H1 (cell line): ENCODE measurements around the gene TCEAL7. TPM values are rescaled to one million over a fixed set of nuclear protein-coding genes. Genes with fewer than 3 reads are reported as not detected.

ENCODE experiments used
- CEBPB ChIP-seq: IDR thresholded peaks from 2 replicates; pipeline ENCODE4 v1.6.1; 2012; ENCODE audit warnings: low read depth, low read length
- CREB1 ChIP-seq: IDR thresholded peaks from 2 replicates; pipeline ENCODE4 v1.6.1; 2012; ENCODE audit warnings: inconsistent platforms
- CTBP2 ChIP-seq: IDR thresholded peaks from 2 replicates; pipeline ENCODE4 v1.7.0; 2011; ENCODE audit warnings: borderline replicate concordance, mild to moderate bottlenecking, moderate library complexity, mixed read lengths, low read length; ENCODE audit not compliant: insufficient read depth, insufficient read length
- FOSL1 ChIP-seq: IDR thresholded peaks from 2 replicates; pipeline ENCODE4 v1.6.1; 2011; ENCODE audit warnings: mild to moderate bottlenecking, low read depth, low read length, moderate library complexity; ENCODE audit not compliant: insufficient read depth
- GTF2F1 ChIP-seq: IDR thresholded peaks from 2 replicates; pipeline ENCODE4 v1.6.1; 2012; ENCODE audit warnings: low read depth, low read length, improper control_type of control experiment, borderline replicate concordance
- HDAC2 ChIP-seq, 2 experiments: fragments of 300-600 bp in 1 of 2; sonication (generic) in 1 of 2; IDR thresholded peaks; 2 replicates each; pipeline ENCODE4 v1.6.1; 2011 to 2012; ENCODE audit warnings: low read depth in 2 of 2, low read length in 2 of 2, mild to moderate bottlenecking in 2 of 2, moderate library complexity in 2 of 2, borderline replicate concordance in 1 of 2, inconsistent platforms in 1 of 2
- KDM4A ChIP-seq: IDR thresholded peaks from one replicate; pipeline ENCODE4 v1.7.1; 2012; ENCODE audit warnings: low read depth, mild to moderate bottlenecking, moderate library complexity, low read length, inconsistent platforms; ENCODE audit not compliant: severe bottlenecking
- MAFK ChIP-seq: IDR thresholded peaks from 2 replicates; pipeline ENCODE4 v1.6.1; 2012; ENCODE audit warnings: low read depth, mild to moderate bottlenecking, improper control_type of control experiment, low read length
- NRF1 ChIP-seq: IDR thresholded peaks from 2 replicates; pipeline ENCODE4 v1.6.1; 2011; ENCODE audit warnings: mild to moderate bottlenecking, low read depth, low read length, improper control_type of control experiment
- PHF8 ChIP-seq: fragments of 200-600 bp; sonication (generic); conservative IDR thresholded peaks from 2 replicates; pipeline ENCODE4 v1.7.1; 2012; ENCODE audit warnings: low read depth, mild to moderate bottlenecking, inconsistent platforms, low read length, moderate library complexity
- POLR2A ChIP-seq, 2 experiments: IDR thresholded peaks; 1 replicate in 1 of 2; 2 replicates in 1 of 2; pipeline ENCODE4 v1.6.1; 2011; ENCODE audit warnings: low read depth in 2 of 2, low read length in 2 of 2, mild to moderate bottlenecking in 2 of 2; ENCODE audit errors: control extremely low read depth in 1 of 2
- RFX5 ChIP-seq: IDR thresholded peaks from 2 replicates; pipeline ENCODE4 v1.6.1; 2011; ENCODE audit warnings: low read depth, low read length, improper control_type of control experiment, borderline replicate concordance
- SIX5 ChIP-seq: IDR thresholded peaks from 2 replicates; pipeline ENCODE4 v1.6.1; 2011; ENCODE audit warnings: mild to moderate bottlenecking, low read depth, low read length
- SP1 ChIP-seq: IDR thresholded peaks from 2 replicates; pipeline ENCODE4 v1.6.1; 2011; ENCODE audit warnings: low read depth, low read length
- TAF7 ChIP-seq: optimal IDR thresholded peaks from 2 replicates; pipeline ENCODE3; 2011; ENCODE audit warnings: low read depth, mild to moderate bottlenecking, inconsistent platforms, low read length, moderate library complexity, borderline replicate concordance
- TBP ChIP-seq: IDR thresholded peaks from 2 replicates; pipeline ENCODE4 v1.6.1; 2011; ENCODE audit warnings: low read depth, low read length, improper control_type of control experiment
- ZNF274 ChIP-seq: IDR thresholded peaks from 2 replicates; pipeline ENCODE4 v1.7.0; 2012; ENCODE audit warnings: low read length, borderline replicate concordance; ENCODE audit errors: extremely low read depth
- polyA plus RNA-seq, 7 experiments: library from polyadenylated mRNA; depleted of rRNA in 3 of 7; stranded (reverse) in 5 of 7; unstranded in 2 of 7; fragments of >200 nt in 5 of 7; fragments of 200-250 nt in 2 of 7; gene quantifications; 1 replicate in 5 of 7; 2 replicates in 1 of 7; 4 replicates in 1 of 7; pipeline versions ENCODE4 v1.2.1 to v1.2.3, GENCODE V29; 2011 to 2013; ENCODE audit warnings: missing spikeins in 2 of 7, mixed read lengths in 2 of 7
- total RNA-seq: library from RNA; stranded (reverse); fragmentation: NEBNext Ultra II Directional; extraction: Animal tissue kit (Norgen Biotek cat#: 25700); gene quantifications from 2 replicates; pipeline ENCODE4 v1.2.1, GENCODE V29; 2021
- TF ChIP-seq, protein P1 (sequence below), 3 experiments: IDR thresholded peaks; 1 replicate in 2 of 3; 2 replicates in 1 of 3; pipeline versions ENCODE4 v1.5.1 to v1.6.1; 2011; ENCODE audit warnings: low read length in 3 of 3, mild to moderate bottlenecking in 3 of 3, inconsistent platforms in 2 of 3, low read depth in 1 of 3, moderate library complexity in 1 of 3; ENCODE audit not compliant: insufficient read depth in 1 of 3; ENCODE audit errors: control extremely low read depth in 1 of 3
- TF ChIP-seq, protein P2 (sequence below): IDR thresholded peaks from 2 replicates; pipeline ENCODE4 v1.6.1; 2011; ENCODE audit warnings: low read length, improper control_type of control experiment
- TF ChIP-seq, protein P3 (sequence below): IDR thresholded peaks from 2 replicates; pipeline ENCODE4 v1.6.1; 2011; ENCODE audit warnings: low read depth, mild to moderate bottlenecking, low read length; ENCODE audit not compliant: insufficient read depth

Gene TCEAL7
- total and polyA plus RNA-seq, 2 of the 8 experiments (the other 6 are each of a cell fraction or from before 2014, with no cell fraction given), result 7.9 to 11.6 TPM

DNA sequence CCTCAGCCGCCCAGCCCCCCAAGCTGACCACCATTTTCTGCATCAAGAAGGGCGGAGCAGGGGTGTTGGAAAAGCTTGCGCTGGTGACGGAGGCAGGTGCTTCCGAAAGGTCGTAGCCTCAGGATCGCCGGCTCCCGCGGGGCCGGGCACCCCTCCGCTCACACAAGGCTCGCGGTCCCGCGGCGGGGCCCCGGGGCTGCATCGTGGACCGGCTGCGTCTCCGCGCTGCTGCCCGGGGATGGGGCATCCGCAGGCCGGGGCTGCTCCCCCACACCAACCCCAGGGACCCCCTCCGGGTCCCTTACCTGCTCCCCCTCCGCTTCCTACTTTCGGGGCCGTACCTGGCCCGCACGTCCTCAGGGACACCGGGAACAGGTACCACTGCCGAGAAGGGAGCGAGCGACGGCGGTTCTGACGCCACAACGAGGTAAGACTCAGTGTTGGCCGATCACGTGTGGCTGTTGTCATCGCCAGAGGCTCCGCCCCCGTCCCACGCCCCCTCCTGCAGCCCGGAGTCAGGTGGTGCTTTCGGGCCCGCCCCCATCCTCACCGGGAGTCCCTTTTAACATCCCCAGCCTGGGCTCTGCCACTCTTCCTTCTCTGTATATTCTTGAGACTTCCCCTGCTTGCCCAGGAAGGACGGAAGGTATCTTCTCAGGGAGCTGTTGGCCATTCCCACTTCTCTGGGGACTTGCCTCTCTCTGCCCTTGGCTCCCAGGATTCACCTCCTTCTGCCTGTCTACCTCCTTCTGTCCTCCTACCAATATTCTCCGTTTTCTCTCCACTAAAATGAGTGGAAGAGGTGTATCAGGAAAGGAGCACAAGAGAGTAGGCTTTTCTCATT, 19.3 kb upstream of the TCEAL7 start, which contains the start of gene BEX2 (continued):
- TF ChIP-seq PHF8 (peak; percentile 33; the same call in 1 of the 2 replicates), FOSL1 (no peak), CEBPB (no peak), NRF1 (no peak), TAF7 (peak; percentile 59), KDM4A (peak; percentile 18), ZNF274 (no peak), CTBP2 (no peak), SP1 (no peak), SIX5 (no peak), MAFK (no peak), RFX5 (no peak), POLR2A (IDR thresholded peaks at IDR 0.05; ENCODE audit: control extremely low read depth in 1 of 2, low read depth in 2 of 2, low read length in 2 of 2) (peak; percentile 80 to 88), HDAC2 (IDR thresholded peaks at IDR 0.05; ENCODE audit: borderline replicate concordance in 1 of 2, low read depth in 2 of 2, low read length in 2 of 2) (no peak), GTF2F1 (no peak), TBP (peak; percentile 89), CREB1 (peak; percentile 89)
- TF ChIP-seq, protein P1, sequence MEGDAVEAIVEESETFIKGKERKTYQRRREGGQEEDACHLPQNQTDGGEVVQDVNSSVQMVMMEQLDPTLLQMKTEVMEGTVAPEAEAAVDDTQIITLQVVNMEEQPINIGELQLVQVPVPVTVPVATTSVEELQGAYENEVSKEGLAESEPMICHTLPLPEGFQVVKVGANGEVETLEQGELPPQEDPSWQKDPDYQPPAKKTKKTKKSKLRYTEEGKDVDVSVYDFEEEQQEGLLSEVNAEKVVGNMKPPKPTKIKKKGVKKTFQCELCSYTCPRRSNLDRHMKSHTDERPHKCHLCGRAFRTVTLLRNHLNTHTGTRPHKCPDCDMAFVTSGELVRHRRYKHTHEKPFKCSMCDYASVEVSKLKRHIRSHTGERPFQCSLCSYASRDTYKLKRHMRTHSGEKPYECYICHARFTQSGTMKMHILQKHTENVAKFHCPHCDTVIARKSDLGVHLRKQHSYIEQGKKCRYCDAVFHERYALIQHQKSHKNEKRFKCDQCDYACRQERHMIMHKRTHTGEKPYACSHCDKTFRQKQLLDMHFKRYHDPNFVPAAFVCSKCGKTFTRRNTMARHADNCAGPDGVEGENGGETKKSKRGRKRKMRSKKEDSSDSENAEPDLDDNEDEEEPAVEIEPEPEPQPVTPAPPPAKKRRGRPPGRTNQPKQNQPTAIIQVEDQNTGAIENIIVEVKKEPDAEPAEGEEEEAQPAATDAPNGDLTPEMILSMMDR (IDR thresholded peaks at IDR 0.05; ENCODE audit: control extremely low read depth in 1 of 3, insufficient read depth in 1 of 3, low read depth in 1 of 3, low read length in 3 of 3), result no peak
- TF ChIP-seq, protein P2, sequence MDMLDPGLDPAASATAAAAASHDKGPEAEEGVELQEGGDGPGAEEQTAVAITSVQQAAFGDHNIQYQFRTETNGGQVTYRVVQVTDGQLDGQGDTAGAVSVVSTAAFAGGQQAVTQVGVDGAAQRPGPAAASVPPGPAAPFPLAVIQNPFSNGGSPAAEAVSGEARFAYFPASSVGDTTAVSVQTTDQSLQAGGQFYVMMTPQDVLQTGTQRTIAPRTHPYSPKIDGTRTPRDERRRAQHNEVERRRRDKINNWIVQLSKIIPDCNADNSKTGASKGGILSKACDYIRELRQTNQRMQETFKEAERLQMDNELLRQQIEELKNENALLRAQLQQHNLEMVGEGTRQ, result peak; percentile 88
- TF ChIP-seq, protein P3, sequence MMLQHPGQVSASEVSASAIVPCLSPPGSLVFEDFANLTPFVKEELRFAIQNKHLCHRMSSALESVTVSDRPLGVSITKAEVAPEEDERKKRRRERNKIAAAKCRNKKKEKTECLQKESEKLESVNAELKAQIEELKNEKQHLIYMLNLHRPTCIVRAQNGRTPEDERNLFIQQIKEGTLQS, result 0 out of 2 replicates have a peak, but pooled peaks have one; percentile 37
